HG03442 (cell line): ENCODE results near the gene INMT.
"Not testable (repeated sequence)": the region's sequence is repeated elsewhere in the genome, so short reads cannot be mapped to it uniquely, and the experiment has no call there.

Source experiments
- ATAC-seq: cut with Tn5 transposase; IDR thresholded peaks from one replicate; pipeline ENCODE4 v1.9.1; 2021; ENCODE audit warnings: mild to moderate bottlenecking, moderate library complexity; ENCODE audit not compliant: unreplicated experiment

The INMT gene

DNA sequence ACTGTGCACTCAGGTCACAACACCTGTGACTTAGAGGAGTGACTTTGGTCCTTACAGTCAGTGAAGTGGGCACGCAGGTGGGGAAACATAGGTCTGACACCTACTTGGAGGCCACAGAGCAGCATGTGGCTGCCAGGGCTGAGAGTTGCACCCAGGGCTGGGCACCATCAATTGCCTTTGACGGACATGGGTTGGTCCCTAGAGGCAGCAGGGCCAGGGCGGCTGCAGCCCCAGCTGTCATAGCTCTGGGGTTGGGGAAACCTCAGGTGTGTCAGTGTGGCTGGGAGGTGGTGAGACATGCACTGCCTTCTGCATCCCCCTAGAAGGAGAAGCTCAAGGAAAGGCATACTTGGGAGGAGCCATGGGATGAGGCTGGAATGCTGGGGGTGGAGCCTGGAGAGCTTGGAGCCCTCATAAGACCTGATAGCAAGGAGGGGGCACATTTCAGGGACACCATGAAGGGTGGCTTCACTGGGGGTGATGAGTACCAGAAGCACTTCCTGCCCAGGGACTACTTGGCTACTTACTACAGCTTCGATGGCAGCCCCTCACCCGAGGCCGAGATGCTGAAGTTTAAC lies at the start of gene INMT:
Gene INMT, plus strand, starts transcription at position 440 of the 578 bp plus-strand sequence. Its CDS starts 16 bp downstream, at position 456.
- no peak for ATAC-seq

DNA sequence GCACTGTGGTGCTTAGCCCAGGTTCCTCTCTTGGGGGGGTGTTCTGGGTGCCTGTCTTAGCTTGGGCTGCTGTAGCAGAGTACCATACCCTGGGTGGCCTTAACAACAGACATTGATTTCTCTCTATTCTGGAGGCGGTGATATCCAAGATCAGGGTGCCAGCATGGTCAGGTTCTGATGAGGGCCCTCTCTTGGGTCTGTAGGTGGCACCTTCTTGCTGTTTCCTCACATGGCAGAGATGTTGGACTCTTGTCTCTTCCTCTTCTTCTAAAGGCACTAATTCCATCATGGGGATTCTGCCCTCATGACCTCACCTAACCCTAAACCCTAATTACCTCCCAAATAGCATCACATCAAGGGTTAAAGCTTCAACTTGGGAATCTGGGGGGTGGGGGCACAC lies 49.7 kb upstream of the INMT start:
- no peak for ATAC-seq

DNA sequence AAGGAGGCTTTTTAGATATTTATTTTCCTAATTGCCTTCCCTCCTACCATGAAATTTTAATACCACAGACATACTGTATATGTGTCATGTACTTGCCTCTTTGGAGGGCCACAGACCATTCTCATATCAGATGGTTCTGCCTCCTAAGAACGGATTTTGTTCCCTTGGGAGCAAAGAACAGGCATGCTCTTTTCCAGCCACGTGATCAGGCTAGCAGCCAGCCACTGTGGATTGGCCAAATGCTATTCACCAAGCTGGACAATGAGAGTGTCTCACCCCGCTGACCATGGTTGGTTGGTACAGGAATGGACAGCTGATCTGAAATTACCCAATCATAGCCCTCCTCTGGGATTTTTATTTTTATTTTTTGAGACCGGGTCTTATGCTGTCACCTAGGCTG lies 48.2 kb upstream of the INMT start:
- ATAC-seq, result no peak

DNA sequence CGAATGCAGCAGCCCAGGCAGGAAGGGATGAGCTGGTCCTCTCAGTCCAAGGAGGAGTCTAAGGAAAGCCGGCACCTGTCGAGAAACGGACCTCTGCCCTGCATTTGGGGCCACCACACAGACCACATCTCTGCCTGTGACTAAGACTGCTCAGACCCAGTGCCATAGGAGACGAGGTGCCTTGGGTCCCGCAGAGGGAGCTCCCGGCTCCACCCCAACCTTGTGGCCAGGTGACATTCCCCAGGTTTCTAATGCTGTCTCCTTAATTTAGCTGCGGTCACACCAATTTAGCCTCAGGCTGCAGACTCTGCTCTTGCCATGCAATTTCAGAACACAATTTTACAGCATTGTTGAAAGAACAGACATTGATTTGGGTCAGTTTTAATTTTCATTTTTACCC lies 46.9 kb upstream of the INMT start:
- ATAC-seq, result no peak

DNA sequence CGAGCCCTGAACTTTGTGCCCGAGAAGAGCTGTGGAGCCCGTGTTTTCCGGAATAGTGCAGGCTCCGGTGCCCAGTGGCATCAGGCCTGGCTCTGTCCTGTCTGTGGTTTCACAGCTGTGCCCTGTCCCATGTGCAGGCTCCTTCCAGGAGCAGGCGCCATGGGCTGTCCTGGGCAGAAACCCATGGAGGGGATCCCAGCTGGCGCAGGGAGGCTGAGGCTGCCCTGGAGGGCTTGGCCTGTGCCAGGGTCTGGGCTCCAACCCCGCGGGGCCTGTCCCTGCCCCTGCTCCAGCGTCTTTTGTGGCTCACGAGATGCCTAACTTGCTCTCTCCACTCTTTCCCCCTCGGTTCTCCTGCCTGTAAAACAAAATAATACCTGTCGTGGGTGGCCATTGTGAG lies 46.3 kb upstream of the INMT start:
- ATAC-seq, result no peak

DNA sequence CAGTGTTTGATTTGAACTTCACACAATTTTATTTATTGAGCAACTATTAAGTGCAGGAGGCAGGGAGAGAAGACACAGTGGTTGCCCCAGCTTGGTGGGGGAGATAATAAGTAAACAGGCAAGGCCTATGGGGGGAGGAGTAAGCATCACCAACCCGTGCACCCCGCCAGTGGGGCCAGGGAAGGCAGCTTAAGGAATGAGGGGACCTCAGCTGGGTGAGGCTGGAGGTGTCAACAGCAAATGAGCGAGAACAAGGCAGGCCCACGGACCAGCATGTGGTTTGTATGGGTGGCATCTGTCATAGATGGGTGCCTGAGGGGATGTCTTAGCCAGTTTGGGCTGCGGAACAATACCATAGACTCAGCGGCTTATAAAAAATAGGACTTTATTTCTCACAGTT lies 45.6 kb upstream of the INMT start:
- no peak for ATAC-seq

DNA sequence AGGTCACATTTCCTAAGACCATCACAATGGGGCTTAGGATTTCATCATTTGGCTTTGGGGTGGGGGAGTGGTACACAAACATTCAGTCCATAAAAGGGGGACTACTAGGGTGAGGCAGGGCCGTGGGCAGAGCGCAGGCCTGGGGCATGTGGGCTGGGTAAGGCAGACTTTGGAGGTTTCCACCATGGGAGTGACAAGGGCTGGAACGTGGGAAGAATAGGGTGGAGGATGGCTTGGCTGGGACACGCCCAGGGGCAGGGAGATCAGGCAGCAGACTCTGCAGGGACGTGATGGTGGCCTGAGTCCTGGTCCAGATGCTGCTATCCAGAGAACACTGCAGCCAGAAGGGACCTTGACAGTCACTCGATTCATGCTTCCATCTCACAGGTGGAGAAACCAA lies 45.0 kb upstream of the INMT start:
- no peak for ATAC-seq

DNA sequence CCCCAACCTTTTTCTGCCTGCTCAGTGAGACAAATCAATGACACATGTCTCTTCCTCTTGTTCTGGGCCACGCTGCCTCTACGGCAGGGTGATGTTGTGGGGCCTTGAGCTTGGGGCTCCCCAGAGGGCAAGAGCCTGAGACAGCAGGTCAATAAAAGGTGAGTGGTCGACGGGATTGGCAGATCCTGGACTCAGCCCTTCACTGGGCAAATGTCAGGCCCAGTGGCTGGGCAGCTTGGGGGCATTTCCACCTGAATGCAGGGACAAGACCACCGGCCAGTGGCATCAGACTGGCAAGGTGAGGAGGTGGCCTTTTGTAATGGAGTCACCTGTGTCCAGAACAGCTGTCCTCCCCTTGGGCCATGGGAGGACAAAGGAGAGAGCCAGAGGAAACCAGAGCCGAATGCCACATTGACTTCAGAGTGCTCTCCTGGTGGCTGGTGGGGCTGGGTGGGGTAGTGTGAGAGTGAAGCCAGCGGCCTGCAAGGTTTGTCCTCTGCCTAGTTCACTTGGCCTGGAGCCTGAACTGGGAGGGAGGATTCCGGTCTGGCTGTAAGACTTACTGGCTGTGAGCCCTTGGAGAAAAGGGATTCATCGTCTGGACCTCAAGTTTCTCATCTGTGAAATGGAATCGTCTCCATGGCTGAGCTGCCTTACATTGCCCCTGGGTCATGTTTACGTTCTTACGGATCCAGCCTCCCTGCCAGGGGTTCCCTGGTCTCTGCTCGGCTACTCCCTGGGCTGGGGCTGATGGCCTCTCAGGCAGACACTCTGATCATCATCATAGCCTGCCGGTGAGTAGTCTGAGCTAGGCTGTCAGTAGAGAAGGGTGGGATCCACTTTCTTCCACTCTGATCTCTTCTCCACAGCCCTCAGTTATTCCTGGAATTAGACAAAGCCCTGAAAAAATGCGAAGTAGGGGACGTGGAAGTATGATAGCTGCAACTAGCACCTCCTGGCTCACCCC lies 44.3 kb upstream of the INMT start:
- ATAC-seq, result no peak

DNA sequence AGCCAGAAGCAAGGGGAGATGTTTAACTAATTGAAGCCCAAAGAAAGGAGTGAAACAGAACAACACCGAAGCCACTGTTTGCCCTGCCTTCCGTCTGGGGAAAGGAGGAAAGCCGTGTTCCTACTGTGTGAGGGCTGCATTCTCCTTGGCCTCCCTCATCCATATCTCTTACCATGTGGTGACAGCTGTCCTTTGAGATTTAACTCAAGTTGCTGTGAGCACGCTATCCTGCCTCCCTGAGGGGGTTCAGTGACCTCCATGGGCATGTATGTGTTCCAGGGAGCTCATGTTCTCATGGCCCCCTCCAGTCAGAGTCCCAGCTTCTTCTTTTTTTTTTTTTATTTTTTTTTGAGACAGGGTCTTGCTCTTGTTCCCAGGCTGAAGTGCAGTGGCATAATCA lies 43.5 kb upstream of the INMT start:
- ATAC-seq, result no peak

DNA sequence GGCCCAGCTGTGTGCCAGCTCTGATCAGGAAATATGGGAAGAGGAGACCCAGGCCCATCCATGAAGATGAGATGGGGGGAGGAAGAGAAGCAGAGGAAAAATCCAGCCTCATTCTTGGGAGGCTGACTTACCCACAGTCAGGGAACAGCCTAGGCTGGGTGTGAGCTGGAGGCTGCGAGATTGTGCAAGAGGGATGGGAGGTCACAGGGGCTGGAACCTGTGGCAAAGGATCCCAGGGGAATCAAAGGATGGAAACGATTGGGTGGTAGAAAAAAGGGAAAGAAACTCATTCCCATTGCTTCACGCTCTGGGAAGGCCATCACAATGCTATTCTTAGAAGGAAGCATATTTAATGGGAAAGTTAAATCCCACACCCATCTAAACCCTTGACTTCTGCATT lies 43.0 kb upstream of the INMT start:
- no peak for ATAC-seq

DNA sequence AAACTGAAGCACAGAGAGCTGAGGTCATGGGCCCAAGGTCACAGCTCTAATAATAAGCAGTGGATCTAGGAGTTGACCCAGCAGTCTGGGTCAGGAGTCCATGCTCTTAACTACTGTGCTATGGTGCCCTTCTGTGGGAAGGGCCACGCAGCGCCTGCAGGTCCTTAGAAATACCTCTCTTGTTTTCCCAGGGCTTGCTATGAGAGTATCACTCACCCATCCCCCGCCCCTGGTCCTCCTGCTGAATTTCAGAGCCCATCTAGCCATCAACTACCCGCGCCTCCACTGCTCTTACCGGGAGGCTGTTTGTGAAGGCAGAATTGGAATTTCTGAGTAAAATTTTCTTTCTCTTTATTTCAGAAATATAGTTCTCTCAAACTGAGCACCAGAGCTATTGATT lies 42.4 kb upstream of the INMT start:
- no peak for ATAC-seq

DNA sequence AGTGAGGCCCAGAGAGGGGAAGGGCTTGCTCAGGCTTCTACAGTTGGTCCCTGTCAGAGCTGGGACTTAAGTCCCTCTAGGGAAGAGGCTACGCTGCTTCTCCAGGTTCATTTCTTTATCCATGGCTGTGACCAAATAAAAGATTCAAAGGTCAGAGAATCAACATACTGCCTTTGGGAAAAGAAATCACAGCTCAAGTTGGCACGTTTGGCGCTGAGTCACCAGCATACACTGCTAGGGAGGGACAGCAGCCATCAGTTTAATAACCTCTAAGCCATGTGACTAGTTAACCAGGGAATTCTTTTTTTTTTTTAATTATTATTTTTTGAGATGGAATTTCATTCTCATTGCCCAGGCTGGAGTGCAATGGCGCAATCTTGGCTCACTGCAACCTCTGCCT lies 41.3 kb upstream of the INMT start:
- ATAC-seq, result no peak

DNA sequence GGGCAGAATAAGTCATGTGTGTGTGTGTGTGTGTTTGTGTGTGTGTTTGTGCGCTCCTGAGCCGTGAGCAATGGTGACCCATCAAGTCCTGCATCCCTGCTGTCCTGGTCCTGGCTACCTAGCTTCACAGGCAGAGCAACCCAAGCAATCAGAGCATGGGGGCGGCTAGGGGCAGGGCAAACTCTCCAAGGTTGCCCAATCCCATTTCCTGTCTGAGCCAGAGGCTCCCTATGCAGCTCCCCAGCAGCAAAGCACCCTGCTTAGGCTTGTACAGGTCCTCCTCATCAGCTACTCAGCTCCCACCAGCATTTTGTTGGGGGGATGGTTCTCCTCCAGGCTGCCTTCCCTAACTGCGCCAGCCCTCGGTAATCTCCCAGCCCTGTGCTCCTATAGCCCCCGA lies 38.5 kb upstream of the INMT start:
- no peak for ATAC-seq

DNA sequence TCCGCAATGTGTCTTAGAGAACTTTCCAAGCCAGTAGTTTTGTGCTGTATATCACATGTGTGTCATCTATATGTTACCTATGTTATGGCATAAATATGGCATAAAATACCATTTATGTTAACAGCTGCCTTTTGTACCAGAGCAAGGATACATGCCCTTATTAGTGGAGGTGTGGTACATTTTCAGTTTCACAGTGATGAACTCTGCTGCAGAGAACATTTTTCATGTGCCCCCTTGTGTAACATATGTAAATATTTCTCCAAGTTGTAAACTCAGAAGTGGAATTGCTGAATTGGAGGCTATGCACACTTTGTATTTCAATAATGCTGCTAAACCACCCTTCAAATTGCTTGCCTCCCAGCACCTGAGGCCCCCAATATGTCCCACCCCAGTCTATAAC lies 37.8 kb upstream of the INMT start:
- ATAC-seq, result no peak

DNA sequence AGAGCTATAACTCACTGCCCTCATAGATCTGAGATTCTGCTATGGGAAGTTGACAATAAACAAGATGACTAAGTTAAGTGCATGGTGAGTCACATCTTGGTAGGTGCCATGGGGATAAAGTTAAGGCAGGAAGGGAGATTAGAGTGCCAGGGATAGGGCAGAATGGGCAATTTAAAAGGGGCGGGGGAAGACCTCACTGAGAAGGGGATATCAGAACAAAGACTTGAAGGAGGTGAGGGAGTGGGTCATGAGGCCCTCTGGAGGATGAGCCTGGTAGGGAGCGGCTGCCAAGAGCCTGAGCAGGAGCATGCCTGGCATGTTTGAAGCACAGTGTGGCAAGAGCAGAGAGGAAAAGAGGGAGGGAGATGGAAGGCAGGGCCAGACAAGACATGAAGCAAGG lies 34.8 kb upstream of the INMT start:
- no peak for ATAC-seq

DNA sequence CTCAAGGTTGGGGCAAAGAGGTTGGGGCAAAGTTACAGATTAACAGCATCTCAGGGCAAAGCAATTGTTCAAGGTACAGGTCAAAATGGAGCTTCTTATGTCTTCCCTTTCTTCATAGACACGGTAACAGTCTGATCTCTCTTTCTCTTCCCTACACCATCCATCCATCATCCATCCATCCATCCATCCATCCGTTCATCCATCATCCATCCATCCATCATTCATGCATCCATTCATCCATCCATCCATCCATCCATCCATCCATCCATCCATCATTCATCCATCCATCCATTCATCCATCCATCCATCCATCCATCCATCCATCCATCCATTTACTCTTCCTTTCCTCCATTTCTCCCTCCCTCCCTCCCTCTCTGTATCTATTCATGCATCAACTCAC lies 32.5 kb upstream of the INMT start:
- ATAC-seq, result not testable (repeated sequence)

DNA sequence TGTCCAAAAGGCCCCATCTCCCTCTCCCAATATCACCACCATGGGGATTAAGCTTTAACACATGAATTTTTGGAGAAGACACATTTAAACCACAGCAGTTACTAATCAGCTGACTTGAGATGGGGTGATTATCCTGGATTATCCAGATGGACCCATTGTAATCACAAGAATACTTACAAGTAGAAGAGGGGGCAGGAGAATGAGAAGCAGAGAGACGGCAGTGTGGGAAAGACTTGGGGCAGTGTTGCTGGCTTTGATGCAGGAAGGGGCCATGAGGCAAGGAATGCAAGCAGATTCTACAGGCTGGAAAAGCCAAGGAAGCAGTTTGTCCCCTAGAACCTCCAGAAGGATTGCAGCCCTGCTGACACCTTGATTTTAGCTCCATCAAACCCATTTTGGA lies 30.7 kb upstream of the INMT start:
- ATAC-seq, result no peak

DNA sequence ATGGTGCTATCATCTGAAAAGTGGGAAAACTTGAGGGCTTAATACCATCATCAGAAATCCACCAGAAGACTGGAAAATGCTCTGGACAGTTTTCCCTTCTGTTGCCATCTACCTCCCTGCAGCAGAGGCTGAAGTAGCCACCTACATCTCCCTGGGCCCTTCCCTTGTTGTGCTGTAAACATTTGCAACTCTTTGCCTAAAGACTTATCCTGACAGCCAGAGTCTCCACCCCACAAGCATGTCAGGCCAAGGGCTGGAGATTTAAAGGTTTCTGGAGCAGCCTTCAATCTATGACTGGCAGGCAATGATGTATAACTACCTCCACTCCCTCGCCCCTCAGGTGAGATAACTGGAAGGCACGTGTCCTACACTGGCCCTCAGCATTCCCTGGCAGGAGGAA lies 29.7 kb upstream of the INMT start:
- no peak for ATAC-seq

DNA sequence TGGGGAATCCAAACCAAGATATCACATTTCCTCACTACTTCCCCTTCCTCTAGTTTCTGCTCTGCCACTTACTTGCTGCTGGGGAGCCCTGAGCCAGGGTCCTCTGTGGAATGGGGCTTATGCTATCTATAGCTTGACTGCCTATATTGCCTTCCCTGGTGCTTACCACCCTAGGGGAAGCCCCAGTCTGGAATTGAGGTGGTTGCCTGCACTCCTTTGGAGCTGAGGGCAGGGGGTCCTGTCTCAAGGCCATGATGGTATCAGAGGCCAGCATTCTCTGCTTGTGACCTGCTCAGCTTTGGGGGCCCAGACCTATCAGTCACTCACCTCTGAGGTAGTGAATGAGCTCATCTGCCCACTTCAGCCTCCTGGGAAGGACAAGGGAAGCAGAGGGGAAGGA lies 29.3 kb upstream of the INMT start:
- ATAC-seq, result no peak

DNA sequence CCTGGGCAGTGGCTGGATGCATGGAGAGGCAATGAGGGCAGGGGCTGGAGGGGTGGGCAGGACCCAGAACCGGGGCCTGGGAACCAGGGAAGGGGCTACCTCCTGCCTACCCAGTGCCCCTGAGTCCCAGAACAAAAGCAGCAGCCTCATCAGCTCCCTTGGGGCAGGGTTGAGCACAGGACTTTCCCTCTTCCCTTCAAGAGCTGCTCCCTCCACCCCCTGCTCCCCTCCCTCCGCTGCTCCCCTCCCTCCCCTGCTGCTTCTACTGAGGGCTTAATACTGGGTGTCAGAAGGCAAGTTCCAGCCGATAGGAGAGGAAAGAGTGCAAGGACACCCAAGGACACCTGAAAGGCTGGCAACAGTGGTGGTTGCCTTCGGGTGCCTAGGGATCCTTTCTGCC lies 28.2 kb upstream of the INMT start:
- no peak for ATAC-seq

DNA sequence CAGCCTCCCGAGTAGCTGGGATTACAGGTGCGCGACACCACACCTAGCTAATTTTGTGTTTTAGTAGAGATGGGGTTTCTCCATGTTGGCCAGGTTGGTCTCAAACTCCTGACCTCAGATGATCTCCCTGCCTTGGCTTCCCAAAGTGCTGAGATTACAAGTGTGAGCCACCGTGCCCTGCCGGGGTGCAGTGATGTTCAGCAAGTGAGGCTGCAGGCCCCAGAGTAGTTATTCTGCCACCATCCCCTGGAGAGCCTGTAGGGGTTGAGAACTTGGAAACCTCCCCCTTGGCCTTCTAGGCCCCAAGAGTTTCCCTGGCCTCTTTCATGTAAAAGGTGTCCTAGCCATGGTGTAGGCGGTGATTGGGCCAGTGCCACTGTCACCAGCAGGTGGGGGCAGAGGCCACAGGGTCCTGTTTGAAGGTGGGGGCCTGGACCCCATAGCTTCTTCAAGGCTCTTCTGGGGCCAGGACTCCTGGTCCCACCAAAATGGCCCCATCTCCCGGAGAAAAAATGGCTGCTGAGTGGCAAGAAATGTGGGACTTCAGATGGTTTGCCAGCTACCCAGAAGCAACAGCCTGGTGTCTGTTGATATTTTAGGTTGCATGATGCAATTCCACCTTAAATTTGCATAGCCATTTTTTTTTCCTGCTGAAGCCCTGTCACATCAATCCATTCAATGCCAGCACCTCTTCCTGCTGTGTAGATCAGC lies 25.5 kb upstream of the INMT start:
- no peak for ATAC-seq
